NT2/D1 (cell line): Measurements from ENCODE around the gene CCDC68.

Experiments used
- SUZ12 ChIP-seq: IDR thresholded peaks from 2 replicates; pipeline ENCODE4 v1.6.1; 2011; ENCODE audit not compliant: insufficient read length, insufficient read depth; ENCODE audit errors: extremely low read depth
- ZNF274 ChIP-seq: IDR thresholded peaks from 2 replicates; pipeline ENCODE4 v1.6.1; 2011; ENCODE audit warnings: mild to moderate bottlenecking, low read depth, low read length

GRCh38 chr18:54872681-54873080 is 86.6 kb downstream of the CCDC68 start:
- TF ChIP-seq ZNF274 (no peak), SUZ12 (no peak)
